Subcutaneous adipose tissue (tissue), 4 donors: ENCODE measurements around the gene AFDN. TPM values are rescaled to one million over a fixed set of nuclear protein-coding genes. Genes with fewer than 3 reads are reported as not detected.

Experiments used
- total RNA-seq, 4 donors: library from RNA; depleted of rRNA; stranded (reverse); fragments of >200 nt; gene quantifications; one replicate each; pipeline ENCODE4 v1.1.0, GENCODE V29; 2016

The AFDN gene
- total RNA-seq, 4 donors from 2014 or later, result 51.5 to 126 (median 88.1) TPM

Other genes with a start within 250 kb of the AFDN start
- gene KIF25, start 170.8 kb downstream of the AFDN start, total RNA-seq, result under 1 TPM in 2 of 4 donors, not detected in 2; 0.65 to 0.94 TPM